H1 (cell line): ENCODE results near the gene HLF. TPM values are rescaled to one million over a fixed set of nuclear protein-coding genes. Genes with fewer than 3 reads are reported as not detected.

Source experiments
- CTCF ChIA-PET: fragments of 300-600 bp; sonication (Branson Sonifier 250); formaldehyde crosslinking; loops from one replicate; lab custom pipeline; 2021; ENCODE audit not compliant: partially characterized antibody; lab: Charles Lee
- POLR2A ChIA-PET: fragments of 300-600 bp; sonication (Branson Sonifier 250); formaldehyde crosslinking; loops from one replicate; lab custom pipeline; 2021; ENCODE audit warnings: inconsistent platforms; ENCODE audit not compliant: partially characterized antibody; lab: Charles Lee
- DNase-seq, 2 experiments: peaks; one replicate each; pipeline versions ENCODE4 v3.0.0 to v3.0.0-alpha.2; 2010 to 2022; ENCODE audit warnings: low spot score in 2 of 2, low read depth in 1 of 2, mixed read lengths in 1 of 2
- FAIRE-seq: peaks from 2 replicates; lab custom pipeline; 2011; peaks lifted over from hg19 to GRCh38; lab: Jason Lieb, UNC
- H2AFZ ChIP-seq: 2 replicates; pipeline ENCODE4 v1.8.1; 2012; ENCODE audit warnings: low read length, inconsistent platforms
- H2AK5ac ChIP-seq: 2 replicates; pipeline ENCODE4 v1.6.1; 2013; ENCODE audit warnings: low read depth, low read length
- H2BK120ac ChIP-seq: replicated peaks from 2 replicates; pipeline ENCODE3; 2013; ENCODE audit warnings: low read depth, low read length, inconsistent platforms
- H2BK12ac ChIP-seq: 2 replicates; pipeline ENCODE4 v1.6.1; 2013; ENCODE audit warnings: low read depth, low read length
- H2BK15ac ChIP-seq: 2 replicates; pipeline ENCODE4 v1.6.1; 2013; ENCODE audit warnings: low read length
- H2BK20ac ChIP-seq: 2 replicates; pipeline ENCODE4 v1.6.1; 2013; ENCODE audit warnings: low read length
- H2BK5ac ChIP-seq: 2 replicates; pipeline ENCODE4 v1.6.1; 2013; ENCODE audit warnings: low read depth, low read length
- H3K14ac ChIP-seq: 2 replicates; pipeline ENCODE4 v1.6.1; 2013; ENCODE audit warnings: inconsistent platforms; ENCODE audit not compliant: insufficient read length
- H3K18ac ChIP-seq: 2 replicates; pipeline ENCODE4 v1.6.1; 2013; ENCODE audit warnings: low read length; ENCODE audit errors: extremely low read depth
- H3K23ac ChIP-seq: 2 replicates; pipeline ENCODE4 v1.6.1; 2013; ENCODE audit warnings: inconsistent platforms; ENCODE audit not compliant: insufficient read length
- H3K23me2 ChIP-seq: 2 replicates; pipeline ENCODE4 v1.6.1; 2013; ENCODE audit warnings: low read depth, low read length
- H3K27ac ChIP-seq: 2 replicates; pipeline ENCODE4 v1.6.1; 2011; ENCODE audit warnings: low read depth, low read length, inconsistent platforms
- H3K27me3 ChIP-seq, 4 experiments: replicated peaks in 1 of 4; 1 replicate in 1 of 4; 2 replicates in 3 of 4; pipeline versions ENCODE4 v1.6.1 to v1.8.1; 2011 to 2013; ENCODE audit warnings: low read length in 3 of 4, mild to moderate bottlenecking in 3 of 4, inconsistent platforms in 2 of 4, mixed read lengths in 2 of 4, moderate library complexity in 1 of 4; ENCODE audit not compliant: control insufficient read depth in 3 of 4, insufficient read depth in 3 of 4; ENCODE audit errors: extremely low read depth in 1 of 4
- H3K36me3 ChIP-seq, 4 experiments: 2 replicates each; pipeline versions ENCODE4 v1.6.1 to v1.8.1; 2011 to 2013; ENCODE audit warnings: mild to moderate bottlenecking in 4 of 4, low read length in 3 of 4, moderate library complexity in 2 of 4, control low read depth in 1 of 4, inconsistent platforms in 1 of 4; ENCODE audit not compliant: insufficient read depth in 4 of 4, control insufficient read depth in 2 of 4
- H3K4ac ChIP-seq: replicated peaks from 2 replicates; pipeline ENCODE3; 2013; ENCODE audit warnings: low read length, low read depth, mixed read lengths, inconsistent platforms; ENCODE audit not compliant: insufficient read length
- H3K4me1 ChIP-seq, 4 experiments: replicated peaks in 1 of 4; 1 replicate in 1 of 4; 2 replicates in 3 of 4; pipeline versions ENCODE4 v1.6.1 to v1.8.1; 2011 to 2013; ENCODE audit warnings: low read length in 3 of 4, inconsistent platforms in 2 of 4, mixed read lengths in 1 of 4; ENCODE audit not compliant: insufficient read depth in 4 of 4, control insufficient read depth in 3 of 4
- H3K4me2 ChIP-seq, 2 experiments: 2 replicates each; pipeline versions ENCODE4 v1.6.1 to v1.8.1; 2011 to 2013; ENCODE audit warnings: low read depth in 2 of 2, low read length in 2 of 2, control low read depth in 1 of 2, inconsistent platforms in 1 of 2, mild to moderate bottlenecking in 1 of 2; ENCODE audit not compliant: insufficient read depth in 1 of 2
- H3K4me3 ChIP-seq, 4 experiments: fragments of 200-600, 300-600 bp in 1 of 4; sonication (generic), shearing (Covaris generic), sonication (Bioruptor Twin) in 1 of 4; 2 replicates each; pipeline versions ENCODE4 v1.5.1 to v1.8.1; 2011 to 2016; ENCODE audit warnings: low read length in 4 of 4, low read depth in 3 of 4, control low read depth in 2 of 4, inconsistent platforms in 2 of 4, mild to moderate bottlenecking in 2 of 4, mixed read lengths in 1 of 4, moderate library complexity in 1 of 4; ENCODE audit not compliant: insufficient read depth in 2 of 4; ENCODE audit errors: extremely low read depth in 1 of 4
- H3K56ac ChIP-seq: replicated peaks from 2 replicates; pipeline ENCODE3; 2013; ENCODE audit warnings: low read depth, mild to moderate bottlenecking, mixed read lengths, low read length, inconsistent platforms; ENCODE audit not compliant: insufficient read length
- H3K79me1 ChIP-seq: 2 replicates; pipeline ENCODE4 v1.6.1; 2013; ENCODE audit warnings: low read depth, low read length, control low read depth
- H3K79me2 ChIP-seq, 2 experiments: 2 replicates each; pipeline versions ENCODE4 v1.6.1 to v1.8.1; 2012 to 2013; ENCODE audit warnings: low read length in 2 of 2, mild to moderate bottlenecking in 2 of 2, inconsistent platforms in 1 of 2; ENCODE audit not compliant: insufficient read depth in 2 of 2, control insufficient read depth in 1 of 2
- H3K9ac ChIP-seq, 4 experiments: replicated peaks in 1 of 4; 1 replicate in 1 of 4; 2 replicates in 3 of 4; pipeline versions ENCODE4 v1.6.1 to v1.8.1; 2011 to 2013; ENCODE audit warnings: low read depth in 3 of 4, low read length in 3 of 4, control low read depth in 2 of 4, mild to moderate bottlenecking in 2 of 4, moderate library complexity in 2 of 4, inconsistent platforms in 1 of 4; ENCODE audit errors: extremely low read depth in 1 of 4
- H3K9me3 ChIP-seq, 2 experiments: 2 replicates each; pipeline versions ENCODE4 v1.6.1 to v1.8.1; 2012 to 2013; ENCODE audit warnings: mild to moderate bottlenecking in 2 of 2, moderate library complexity in 2 of 2, control low read depth in 1 of 2, inconsistent platforms in 1 of 2, low read depth in 1 of 2, low read length in 1 of 2, mixed read lengths in 1 of 2; ENCODE audit not compliant: insufficient read depth in 2 of 2
- H4K20me1 ChIP-seq, 2 experiments: replicated peaks in 1 of 2; 2 replicates each; pipeline versions ENCODE3 to v1.8.1; 2011 to 2013; ENCODE audit warnings: inconsistent platforms in 2 of 2, low read length in 2 of 2, mild to moderate bottlenecking in 1 of 2; ENCODE audit not compliant: insufficient read depth in 2 of 2, control insufficient read depth in 1 of 2
- H4K5ac ChIP-seq: 2 replicates; pipeline ENCODE4 v1.6.1; 2013; ENCODE audit warnings: low read length, low read depth, mixed read lengths, inconsistent platforms; ENCODE audit not compliant: insufficient read length
- H4K8ac ChIP-seq: 2 replicates; pipeline ENCODE4 v1.8.0; 2013; ENCODE audit warnings: mild to moderate bottlenecking, moderate library complexity, low read length, inconsistent platforms; ENCODE audit not compliant: insufficient read depth; ENCODE audit errors: extremely low read depth
- H4K91ac ChIP-seq: replicated peaks from 2 replicates; pipeline ENCODE3; 2013; ENCODE audit warnings: low read length, mixed read lengths, inconsistent platforms; ENCODE audit not compliant: insufficient read length
- GTF2F1 ChIP-seq: IDR thresholded peaks from 2 replicates; pipeline ENCODE4 v1.6.1; 2012; ENCODE audit warnings: low read depth, low read length, improper control_type of control experiment, borderline replicate concordance
- JUN ChIP-seq: IDR thresholded peaks from 2 replicates; pipeline ENCODE4 v1.6.1; 2011; ENCODE audit warnings: low read depth, mild to moderate bottlenecking, improper control_type of control experiment, low read length
- SP2 ChIP-seq: IDR thresholded peaks from 2 replicates; pipeline ENCODE4 v1.6.1; 2012; ENCODE audit warnings: mild to moderate bottlenecking, low read length, inconsistent platforms
- SRF ChIP-seq: IDR thresholded peaks from 2 replicates; pipeline ENCODE4 v1.6.1; 2011; ENCODE audit warnings: mild to moderate bottlenecking, low read depth, low read length, moderate library complexity
- TCF12 ChIP-seq: IDR thresholded peaks from 2 replicates; pipeline ENCODE4 v1.6.1; 2011; ENCODE audit warnings: low read depth, mild to moderate bottlenecking, low read length
- WGBS, 2 experiments: shearing (Covaris generic) in 1 of 2; methylation state at CpG; one replicate each; pipeline versions ENCODE4 v1.1.6 to v1.1.7; 2013 to 2015; ENCODE audit warnings: low lambda C conversion rate in 2 of 2, mixed read lengths in 2 of 2, inconsistent platforms in 1 of 2, low coverage in 1 of 2, missing lambda C conversion rate in 1 of 2; ENCODE audit not compliant: insufficient replicate concordance in 2 of 2, insufficient coverage in 1 of 2, insufficient read length in 1 of 2; ENCODE audit errors: extremely low coverage in 1 of 2, missing lambda C conversion rate in 1 of 2; 5-methylcytosine and 5-hydroxymethylcytosine counted together
- polyA plus RNA-seq, 7 experiments: library from polyadenylated mRNA; depleted of rRNA in 3 of 7; stranded (reverse) in 5 of 7; unstranded in 2 of 7; fragments of >200 nt in 5 of 7; fragments of 200-250 nt in 2 of 7; gene quantifications; 1 replicate in 5 of 7; 2 replicates in 1 of 7; 4 replicates in 1 of 7; pipeline versions ENCODE4 v1.2.1 to v1.2.3, GENCODE V29; 2011 to 2013; ENCODE audit warnings: missing spikeins in 2 of 7, mixed read lengths in 2 of 7
- total RNA-seq: library from RNA; stranded (reverse); fragmentation: NEBNext Ultra II Directional; extraction: Animal tissue kit (Norgen Biotek cat#: 25700); gene quantifications from 2 replicates; pipeline ENCODE4 v1.2.1, GENCODE V29; 2021

HLF gene
- total and polyA plus RNA-seq, 2 of the 8 experiments (the other 6 are each of a cell fraction or from before 2014, with no cell fraction given), result 0.39 to 0.60 TPM

DNA sequence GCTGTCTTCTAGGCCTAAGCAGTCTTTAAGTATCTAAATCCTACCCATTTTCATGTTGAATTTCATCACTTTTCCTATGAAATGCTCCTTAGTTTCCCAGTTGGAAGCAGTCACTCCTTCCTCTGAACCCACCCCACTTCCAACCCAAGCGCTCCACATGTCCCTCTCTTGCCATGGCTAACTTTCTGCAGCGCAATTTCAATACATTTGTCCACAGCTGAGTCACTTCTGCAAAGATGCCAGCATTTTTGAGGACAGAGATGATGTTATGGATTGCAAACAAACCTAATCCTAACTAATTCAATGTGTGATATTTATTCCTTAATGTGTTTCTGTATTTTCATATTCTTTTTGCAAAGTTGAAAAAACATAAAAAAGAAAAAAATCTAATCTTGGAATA is 71.7 kb downstream of the HLF start:
- no peak overlapping the region for H2BK5ac ChIP-seq
- no peak overlapping the region for H4K5ac ChIP-seq
- ChIA-PET POLR2A (no interaction called here), CTCF (interaction anchor here (2.9 kb wide), 1 partner anchor 20 kb away, joined by 13 read pairs; no protein-coding TSS in a partner anchor)
- DNase-seq, result no peak
- H3K18ac ChIP-seq, result no peak overlapping the region
- no peak overlapping the region for H2AFZ ChIP-seq
- no peak overlapping the region for H3K56ac ChIP-seq
- no peak overlapping the region for H2BK20ac ChIP-seq
- H3K23me2 ChIP-seq, result no peaks in the 10 kb centered on the region
- H4K91ac ChIP-seq, result no peak overlapping the region
- H2BK12ac ChIP-seq, result no peak overlapping the region
- no peaks in the 10 kb centered on the region for H3K9me3 ChIP-seq
- H3K4me1 ChIP-seq, result peaks cover 0 to 5% (median 1%) of the 10 kb centered on the region in 4 experiments; a peak in 3 of 7 replicates
- no peak overlapping the region for H3K14ac ChIP-seq
- WGBS, 2 experiments, result 93% methylated on average over 2 of the region's 2 CpGs; no CpG with 5 or more reads in 1 of the 2 experiments
- no peak overlapping the region for H2BK15ac ChIP-seq
- H3K9ac ChIP-seq, result no peak overlapping the region
- H3K4me2 ChIP-seq, result no peak overlapping the region
- no peaks in the 10 kb centered on the region for H3K79me2 ChIP-seq
- TF ChIP-seq GTF2F1 (no peak), SP2 (no peak), SRF (no peak), TCF12 (no peak), JUN (no peak)
- no peak overlapping the region for H3K27ac ChIP-seq
- H4K8ac ChIP-seq, result no peak overlapping the region
- no peaks in the 10 kb centered on the region for H3K79me1 ChIP-seq
- no peak overlapping the region for H2AK5ac ChIP-seq
- no peak overlapping the region for H3K23ac ChIP-seq
- H3K4me3 ChIP-seq, result no peak overlapping the region
- no peak overlapping the region for H3K4ac ChIP-seq
- no peak for FAIRE-seq
- no peaks in the 10 kb centered on the region for H4K20me1 ChIP-seq
- no peaks in the 10 kb centered on the region for H3K36me3 ChIP-seq
- H3K27me3 ChIP-seq, result no peaks in the 10 kb centered on the region
- H2BK120ac ChIP-seq, result no peak overlapping the region
